NCI-H187 (cell line): Measurements from ENCODE around the gene RTTN.

ENCODE experiments used
- DNase-seq, 2 experiments: peaks; one replicate each; lab custom pipeline; 2025; lab: John Stamatoyannopoulos, UW

The RTTN gene

DNA sequence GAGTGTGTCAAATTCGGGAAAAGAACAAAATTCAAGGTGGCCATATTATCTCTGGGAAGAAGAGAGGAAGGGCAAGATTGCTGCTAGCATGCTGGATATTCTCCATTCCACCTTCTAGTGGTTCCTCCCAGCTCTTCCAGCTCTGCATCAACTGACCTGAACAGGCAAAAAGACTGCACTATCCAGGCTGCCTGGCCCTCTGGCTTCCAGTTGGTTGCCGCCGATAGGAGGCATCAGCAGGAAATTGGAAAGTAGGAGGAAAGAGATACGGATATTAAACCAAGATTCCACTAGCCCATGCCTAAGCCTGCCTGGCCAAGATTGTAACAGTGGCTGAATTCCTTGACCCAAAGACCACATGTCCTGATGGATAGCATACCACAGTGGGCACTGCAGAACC is 1.7 kb upstream of the RTTN start:
- no peak for DNase-seq

GRCh38 chr18:70200286-70200685 is 5.2 kb downstream of the RTTN start:
- DNase-seq = no peak

GRCh38 chr18:70197844-70198243 is 7.6 kb downstream of the RTTN start:
- no peak for DNase-seq

DNA sequence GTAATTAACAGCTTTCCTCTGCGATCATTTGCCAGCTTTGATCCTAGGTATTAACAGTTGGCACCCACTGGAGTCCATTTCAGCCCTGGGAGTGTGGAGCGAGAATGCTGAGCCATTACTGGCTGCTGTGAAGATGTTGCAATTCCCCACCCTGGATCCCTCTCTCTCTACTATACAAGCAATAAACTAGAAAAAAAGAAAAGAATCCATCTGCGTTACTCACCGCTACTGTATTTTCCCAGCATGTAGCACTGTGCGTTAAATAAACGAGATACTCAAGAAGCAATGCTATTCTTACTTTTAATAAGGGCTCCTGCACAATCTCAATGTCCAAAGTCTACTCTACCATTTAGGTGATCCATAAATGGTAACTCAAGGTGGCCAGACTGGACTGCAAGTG is 8.5 kb downstream of the RTTN start:
- DNase-seq = no peak

GRCh38 chr18:70195852-70196434 is 9.5 kb downstream of the RTTN start:
- no peak for DNase-seq

GRCh38 chr18:70195014-70195614 is 10.4 kb downstream of the RTTN start:
- DNase-seq = no peak

GRCh38 chr18:70194227-70194890 is 11.1 kb downstream of the RTTN start:
- no peak for DNase-seq

DNA sequence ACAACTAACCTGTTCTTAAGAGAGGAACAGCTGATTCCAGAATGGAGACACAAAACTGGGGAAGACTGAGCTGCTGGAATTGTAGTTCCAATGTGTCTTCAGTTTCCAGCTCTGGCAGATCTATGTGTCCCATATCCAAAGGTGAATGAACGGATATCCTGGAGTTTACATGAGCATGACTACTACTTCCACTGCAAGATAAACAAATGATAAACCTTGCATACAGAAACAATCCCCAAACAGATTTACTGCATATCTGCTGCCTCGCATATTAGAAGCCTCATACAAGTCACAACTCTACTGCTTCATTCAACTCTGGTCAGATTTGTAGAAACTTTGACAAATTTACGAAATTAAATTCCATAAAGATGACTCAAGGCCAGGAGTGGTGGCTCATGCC is 15.0 kb downstream of the RTTN start:
- DNase-seq = no peak

GRCh38 chr18:70188113-70188512 is 17.4 kb downstream of the RTTN start:
- no peak for DNase-seq

- DNase-seq = no peak
Measured at GRCh38 chr18:70183441-70183840, 22.0 kb downstream of the RTTN start.

DNA sequence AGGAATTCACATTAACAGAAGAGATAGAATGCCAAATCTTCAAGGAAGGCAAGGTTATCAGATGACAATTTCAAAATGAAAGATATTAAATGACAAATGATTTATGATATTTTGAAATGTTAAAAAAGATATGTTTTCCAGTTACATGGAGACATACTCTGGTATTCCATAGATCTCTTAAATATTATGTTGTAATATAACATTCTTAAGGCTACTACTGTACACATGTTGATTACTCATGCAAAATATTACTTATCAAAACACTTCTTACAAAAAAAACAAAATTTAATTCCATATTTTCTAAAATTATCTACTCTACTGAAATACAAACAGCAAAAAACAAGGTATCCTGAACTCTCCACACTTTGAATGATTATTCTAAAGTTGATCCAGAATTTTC is 22.9 kb downstream of the RTTN start:
- DNase-seq = no peak

GRCh38 chr18:70181725-70182124 is 23.8 kb downstream of the RTTN start:
- DNase-seq = no peak

DNA sequence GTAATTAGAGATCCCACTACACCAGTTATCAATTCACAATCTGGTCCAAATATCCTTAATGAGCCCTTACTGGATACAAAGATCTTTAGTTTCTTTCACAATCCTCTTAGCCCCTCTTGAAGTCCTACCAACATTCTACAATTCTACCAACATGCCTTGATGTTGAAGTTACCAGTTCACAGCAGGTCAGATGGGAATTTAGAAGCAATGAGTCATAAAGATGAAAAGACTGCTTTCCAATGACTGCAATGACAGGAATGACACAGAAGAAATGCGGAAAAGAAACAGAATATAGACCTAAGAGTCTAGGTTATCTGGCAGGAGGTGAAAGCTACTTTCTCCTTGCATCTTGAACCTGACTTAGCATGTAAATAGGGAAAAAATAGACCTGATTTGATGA is 24.5 kb downstream of the RTTN start:
- DNase-seq = no peak

DNA sequence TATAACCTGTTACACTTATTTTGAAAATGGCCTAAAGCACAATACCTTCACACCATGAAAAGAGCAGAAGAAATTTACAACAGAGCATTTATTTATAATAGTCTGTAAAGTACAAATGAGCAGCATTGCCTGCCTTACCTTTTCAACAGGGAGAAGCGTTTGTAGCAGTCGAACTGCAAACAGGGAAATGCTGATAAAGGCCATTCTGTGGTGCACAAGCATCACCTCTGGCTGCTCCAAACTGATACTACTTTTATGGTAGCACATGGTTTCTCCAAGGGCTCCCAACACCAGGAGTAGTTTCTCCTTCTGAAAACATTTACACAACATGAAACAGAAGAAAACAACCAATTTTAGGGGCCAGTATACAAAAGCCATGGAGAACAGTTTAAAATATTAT is 28.9 kb downstream of the RTTN start:
- no peak for DNase-seq

DNA sequence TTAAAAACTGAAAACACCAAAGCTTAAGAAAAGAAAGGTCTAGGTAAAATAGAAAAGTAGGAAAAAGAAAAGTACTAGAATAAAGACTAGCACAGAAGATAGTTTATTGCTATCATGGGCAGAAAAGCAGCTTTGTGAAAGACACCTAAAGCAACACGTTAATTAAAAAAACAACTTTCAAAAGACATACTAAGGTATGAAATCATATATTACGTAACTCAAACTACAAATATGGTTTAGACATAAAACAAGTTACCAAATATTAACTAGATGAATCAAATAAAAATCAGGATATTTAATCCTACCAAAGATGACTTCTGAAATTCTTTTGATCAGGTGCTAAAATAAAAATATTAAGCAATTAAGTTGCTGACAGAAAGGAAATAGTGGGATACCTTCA is 30.3 kb downstream of the RTTN start:
- no peak for DNase-seq

DNA sequence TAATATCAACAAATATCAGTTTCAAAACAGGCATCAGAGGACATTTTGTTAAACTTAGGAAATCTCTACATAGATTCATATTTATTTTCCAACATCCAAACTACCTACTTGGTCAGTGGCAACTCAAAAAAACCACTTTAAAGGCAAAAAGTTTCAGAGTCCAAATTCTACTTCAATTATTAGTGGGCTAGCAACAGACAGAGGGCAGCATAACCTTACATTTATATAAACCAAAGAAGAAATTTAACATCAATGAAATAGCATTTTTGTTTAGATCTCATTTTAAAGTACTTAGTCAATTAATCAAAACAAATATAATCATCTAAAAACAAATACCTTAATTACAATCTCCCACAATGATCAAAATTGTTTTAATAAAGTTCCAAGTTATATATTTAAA is 33.3 kb downstream of the RTTN start:
- no peak for DNase-seq

DNA sequence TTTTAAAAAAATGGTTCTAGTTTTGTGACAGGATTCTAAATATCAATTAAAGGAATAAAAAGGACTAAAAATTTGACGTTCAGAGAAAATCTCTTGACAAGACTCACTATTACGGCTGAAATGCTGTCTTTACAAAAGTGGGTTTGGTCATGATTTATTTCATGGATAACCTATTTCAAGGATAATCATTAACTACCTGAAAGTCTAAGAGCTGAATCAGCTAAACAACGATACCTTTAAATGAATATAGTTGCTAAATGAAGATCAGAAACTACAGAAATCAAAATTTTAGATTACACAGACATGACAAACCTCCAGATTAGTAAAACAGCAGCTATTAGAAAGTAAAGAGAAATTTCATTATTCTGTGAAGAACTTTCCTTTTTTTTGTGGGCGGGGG is 35.7 kb downstream of the RTTN start:
- no peak for DNase-seq

GRCh38 chr18:70166668-70167067 is 38.8 kb downstream of the RTTN start:
- no peak for DNase-seq

- no peak for DNase-seq
Measured at GRCh38 chr18:70165936-70166335, 39.6 kb downstream of the RTTN start.

- no peak for DNase-seq
Measured at GRCh38 chr18:70160073-70160678, 45.3 kb downstream of the RTTN start.

DNA sequence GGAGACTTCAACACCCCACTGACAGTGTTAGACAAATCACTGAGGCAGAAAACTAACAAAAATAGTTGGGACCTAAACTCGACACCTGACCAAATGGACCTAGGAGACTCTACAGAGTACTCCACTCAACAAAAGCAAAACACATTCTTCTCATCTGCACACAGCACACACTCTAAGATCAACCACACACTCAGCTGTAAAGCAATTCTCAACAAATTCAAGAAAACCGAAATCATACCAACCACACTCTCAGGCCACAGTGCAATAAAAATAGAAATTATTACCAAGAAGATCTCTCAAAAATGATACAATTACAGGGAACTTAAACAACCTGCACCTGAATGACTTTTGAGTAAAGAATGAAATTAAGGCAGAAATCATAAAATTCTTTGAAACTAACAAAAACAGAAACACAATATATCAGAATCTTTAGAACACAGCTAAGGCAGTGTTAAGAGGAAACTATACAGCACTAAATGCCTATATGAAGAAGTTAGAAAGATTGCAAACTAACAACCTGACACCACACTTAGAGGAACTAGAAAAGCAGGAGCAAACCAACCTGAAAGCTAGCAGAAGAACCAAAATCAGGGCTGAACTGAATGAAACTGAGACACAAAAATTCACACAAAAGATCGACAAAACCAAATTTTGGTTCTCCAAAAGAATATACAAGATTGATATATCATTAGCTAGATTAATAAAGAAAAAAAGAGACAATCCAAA is 46.3 kb downstream of the RTTN start:
- DNase-seq = no peak

DNA sequence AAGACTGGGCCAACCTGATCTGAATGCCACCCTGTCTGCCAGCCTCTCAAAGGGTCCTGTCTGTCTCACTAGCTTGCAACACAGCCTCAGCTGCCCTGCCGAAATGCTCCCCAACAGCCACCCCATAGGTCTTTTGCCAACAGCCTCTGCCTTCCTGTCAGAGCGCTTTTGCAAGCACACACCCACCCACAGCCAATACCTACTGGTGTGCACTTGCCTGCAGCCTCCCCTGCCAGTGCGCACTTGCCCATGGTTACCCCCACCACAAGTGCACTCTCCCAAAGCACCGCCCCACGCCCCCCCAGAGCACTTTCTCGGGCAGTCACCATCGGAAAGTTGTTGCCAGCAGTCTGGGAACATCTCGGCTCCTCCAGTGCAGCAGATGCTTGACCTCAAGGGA is 48.6 kb downstream of the RTTN start:
- no peak for DNase-seq
